ENCODE data around the gene ERP27. TPM values are rescaled to one million over a fixed set of nuclear protein-coding genes. Genes with fewer than 3 reads are reported as not detected.

ERP27 gene
- total and polyA plus RNA-seq, 2 of the 8 experiments (the other 6 are each of a cell fraction or from before 2014, with no cell fraction given) = not detected

DNA sequence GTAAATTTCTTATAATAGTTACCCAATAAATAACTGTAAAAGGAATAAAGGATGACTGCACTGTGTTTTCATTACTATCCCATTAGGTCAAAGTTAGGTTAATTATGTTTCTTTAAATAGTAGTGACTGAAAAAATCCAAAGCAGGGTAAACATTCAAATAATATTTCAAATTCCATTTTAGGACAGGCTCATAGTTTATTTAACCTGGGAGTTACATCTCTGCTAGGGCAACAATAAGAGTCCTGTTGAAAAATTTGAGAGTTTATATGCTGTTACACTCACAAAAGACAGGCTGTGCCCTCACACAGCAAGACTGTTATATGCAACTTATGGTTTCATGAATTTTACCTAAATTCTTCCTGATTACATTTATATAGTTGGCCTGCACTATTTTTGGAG lies 8.0 kb downstream of the ERP27 start:
- no peak overlapping the region for H2AK5ac ChIP-seq (ENCODE audit: low read depth, low read length)
- no peak overlapping the region for H3K18ac ChIP-seq (ENCODE audit: extremely low read depth, low read length)
- H3K4me3 ChIP-seq (ENCODE audit: extremely low read depth in 1 of 4, insufficient read depth in 2 of 4, low read depth in 3 of 4, low read length in 4 of 4) = no peak overlapping the region
- FAIRE-seq (no peak), DNase-seq (ENCODE audit: low read depth in 1 of 2, low spot score in 2 of 2) (no peak)
- H2BK20ac ChIP-seq (ENCODE audit: low read length) = no peak overlapping the region
- no peaks in the 10 kb centered on the region for H3K4me1 ChIP-seq (replicated peaks in 1 of 4; ENCODE audit: control insufficient read depth in 3 of 4, insufficient read depth in 4 of 4, low read length in 3 of 4)
- no peaks in the 10 kb centered on the region for H3K27me3 ChIP-seq (replicated peaks in 1 of 4; ENCODE audit: control insufficient read depth in 3 of 4, extremely low read depth in 1 of 4, insufficient read depth in 3 of 4, low read length in 3 of 4)
- H3K4ac ChIP-seq (replicated peaks; ENCODE audit: insufficient read length, low read depth, low read length) = no peak overlapping the region
- H3K9me3 ChIP-seq (ENCODE audit: insufficient read depth in 2 of 2, low read depth in 1 of 2, low read length in 1 of 2) = no peaks in the 10 kb centered on the region
- no peak overlapping the region for H2AFZ ChIP-seq (ENCODE audit: low read length)
- ChIA-PET POLR2A (ENCODE audit: partially characterized antibody) (no interaction called here), CTCF (ENCODE audit: partially characterized antibody) (interaction anchor here (0.6 to 1.0 kb wide), 2 partner anchors 65 to 127 kb away, joined by 3 read pairs; partner anchors contain the start of genes C12orf60 and WBP11)
- H3K23me2 ChIP-seq (ENCODE audit: low read depth, low read length) = peaks cover 2% of the 10 kb centered on the region; the same call in 1 of the 2 replicates
- H4K20me1 ChIP-seq (replicated peaks in 1 of 2; ENCODE audit: control insufficient read depth in 1 of 2, insufficient read depth in 2 of 2, low read length in 2 of 2) = no peaks in the 10 kb centered on the region
- TF ChIP-seq CEBPB (IDR thresholded peaks at IDR 0.05; ENCODE audit: low read depth, low read length) (no peak), TCF12 (IDR thresholded peaks at IDR 0.05; ENCODE audit: low read depth, low read length) (no peak), NANOG (IDR thresholded peaks at IDR 0.05; ENCODE audit: insufficient read depth, low read depth, low read length, poor library complexity, severe bottlenecking) (no peak)
- no peak overlapping the region for H4K5ac ChIP-seq (ENCODE audit: insufficient read length, low read depth, low read length)
- H3K23ac ChIP-seq (ENCODE audit: insufficient read length) = no peak overlapping the region
- no peak overlapping the region for H2BK120ac ChIP-seq (replicated peaks; ENCODE audit: low read depth, low read length)
- H3K14ac ChIP-seq (ENCODE audit: insufficient read length) = no peak overlapping the region
- H3K56ac ChIP-seq (replicated peaks; ENCODE audit: insufficient read length, low read depth, low read length) = no peak overlapping the region
- no peak overlapping the region for H4K8ac ChIP-seq (ENCODE audit: extremely low read depth, insufficient read depth, low read length)
- no peaks in the 10 kb centered on the region for H3K36me3 ChIP-seq (ENCODE audit: control insufficient read depth in 2 of 4, insufficient read depth in 4 of 4, low read length in 3 of 4)
- H2BK12ac ChIP-seq (ENCODE audit: low read depth, low read length) = no peak overlapping the region
- H3K79me2 ChIP-seq (ENCODE audit: control insufficient read depth in 1 of 2, insufficient read depth in 2 of 2, low read length in 2 of 2) = no peaks in the 10 kb centered on the region
- no peak overlapping the region for H2BK5ac ChIP-seq (ENCODE audit: low read depth, low read length)
- H3K4me2 ChIP-seq (ENCODE audit: insufficient read depth in 1 of 2, low read depth in 2 of 2, low read length in 2 of 2) = no peak overlapping the region
- H3K79me1 ChIP-seq (ENCODE audit: low read depth, low read length) = no peaks in the 10 kb centered on the region
- H3K9ac ChIP-seq (replicated peaks in 1 of 4; ENCODE audit: extremely low read depth in 1 of 4, low read depth in 3 of 4, low read length in 3 of 4) = no peak overlapping the region
- no peak overlapping the region for H4K91ac ChIP-seq (replicated peaks; ENCODE audit: insufficient read length, low read length)
- H3K27ac ChIP-seq (ENCODE audit: low read depth, low read length) = no peak overlapping the region
- no peak overlapping the region for H2BK15ac ChIP-seq (ENCODE audit: low read length)

Measured in H1 (cell line).